ENCODE data around the gene TRAF4.

DNA sequence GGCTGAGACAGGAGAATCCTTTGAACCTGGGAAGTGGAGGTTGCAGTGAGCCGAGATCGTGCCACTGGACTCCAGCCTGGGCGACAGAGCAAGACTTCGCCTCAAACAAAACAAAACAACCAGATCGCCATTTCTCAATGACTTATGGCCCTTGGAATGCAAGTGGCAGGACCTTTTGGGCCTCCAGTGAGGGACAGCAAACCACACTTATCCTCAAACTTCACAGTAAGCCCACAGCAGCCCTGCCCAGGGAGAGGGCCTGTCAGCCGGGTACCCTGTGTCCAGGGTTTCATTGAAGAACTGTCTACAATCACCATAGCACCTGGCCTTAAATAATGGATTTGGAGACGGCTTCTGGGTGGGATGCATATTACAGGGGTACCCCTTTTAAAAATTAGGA lies 11.7 kb downstream of the TRAF4 start:
- TF ChIP-seq POLR2AphosphoS5 (IDR thresholded peaks at IDR 0.05; ENCODE audit: low read depth, low read length) (no peak), TAF1 (IDR thresholded peaks at IDR 0.05; ENCODE audit: low read depth, low read length) (no peak), POLR2A (IDR thresholded peaks at IDR 0.05; ENCODE audit: low read depth, low read length) (no peak), PAX5 (IDR thresholded peaks at IDR 0.05; ENCODE audit: insufficient read depth, low read length, severe bottlenecking) (no peak), POU2F2 (IDR thresholded peaks at IDR 0.05; ENCODE audit: low read depth, low read length) (no peak), SPI1 (IDR thresholded peaks at IDR 0.05; ENCODE audit: low read depth, low read length) (no peak)
